Measurements from ENCODE around the gene PBX2. TPM values are rescaled to one million over a fixed set of nuclear protein-coding genes. Genes with fewer than 3 reads are reported as not detected.

The PBX2 gene
- total and polyA plus RNA-seq, 8 donors = 20.4 to 56.3 (median 29.8) TPM

DNA sequence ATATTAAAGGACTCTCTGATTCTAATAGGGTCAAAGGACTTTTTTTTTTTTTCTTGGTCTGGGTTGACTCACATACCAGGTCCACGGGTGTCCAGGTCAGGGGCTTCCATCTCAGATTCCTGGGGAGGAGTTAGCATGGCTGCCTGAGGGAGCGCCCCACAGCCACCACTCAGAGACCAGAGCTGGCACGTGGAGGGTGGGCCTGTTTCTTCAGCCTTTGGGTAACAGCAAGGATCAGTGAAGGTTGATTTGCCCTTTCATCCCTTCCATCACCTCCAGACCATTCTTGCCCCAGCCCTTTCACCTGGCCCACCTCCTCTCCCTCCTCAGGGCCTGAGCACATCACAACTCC, 8.3 kb upstream of the PBX2 start:
- no peak for FAIRE-seq
- 68 to 71% methylated on average over 3 of the region's 3 CpGs for WGBS, 2 donors
- DNase-seq = no peak
- no peak overlapping the region for H3K4me3 ChIP-seq
- TF ChIP-seq, protein P1, sequence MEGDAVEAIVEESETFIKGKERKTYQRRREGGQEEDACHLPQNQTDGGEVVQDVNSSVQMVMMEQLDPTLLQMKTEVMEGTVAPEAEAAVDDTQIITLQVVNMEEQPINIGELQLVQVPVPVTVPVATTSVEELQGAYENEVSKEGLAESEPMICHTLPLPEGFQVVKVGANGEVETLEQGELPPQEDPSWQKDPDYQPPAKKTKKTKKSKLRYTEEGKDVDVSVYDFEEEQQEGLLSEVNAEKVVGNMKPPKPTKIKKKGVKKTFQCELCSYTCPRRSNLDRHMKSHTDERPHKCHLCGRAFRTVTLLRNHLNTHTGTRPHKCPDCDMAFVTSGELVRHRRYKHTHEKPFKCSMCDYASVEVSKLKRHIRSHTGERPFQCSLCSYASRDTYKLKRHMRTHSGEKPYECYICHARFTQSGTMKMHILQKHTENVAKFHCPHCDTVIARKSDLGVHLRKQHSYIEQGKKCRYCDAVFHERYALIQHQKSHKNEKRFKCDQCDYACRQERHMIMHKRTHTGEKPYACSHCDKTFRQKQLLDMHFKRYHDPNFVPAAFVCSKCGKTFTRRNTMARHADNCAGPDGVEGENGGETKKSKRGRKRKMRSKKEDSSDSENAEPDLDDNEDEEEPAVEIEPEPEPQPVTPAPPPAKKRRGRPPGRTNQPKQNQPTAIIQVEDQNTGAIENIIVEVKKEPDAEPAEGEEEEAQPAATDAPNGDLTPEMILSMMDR (IDR thresholded peaks at IDR 0.05) = no peak
- no peaks in the 10 kb centered on the region for H3K27me3 ChIP-seq
- H3K9me3 ChIP-seq = no peaks in the 10 kb centered on the region
- intact Hi-C loops (cut with DNase I) = no loop called here
- H3K36me3 ChIP-seq = no peaks in the 10 kb centered on the region
- no peak for ATAC-seq
- H3K27ac ChIP-seq = no peak overlapping the region
- peaks cover 0 to 16% (median 0%) of the 10 kb centered on the region in 3 donors for H3K4me1 ChIP-seq

DNA sequence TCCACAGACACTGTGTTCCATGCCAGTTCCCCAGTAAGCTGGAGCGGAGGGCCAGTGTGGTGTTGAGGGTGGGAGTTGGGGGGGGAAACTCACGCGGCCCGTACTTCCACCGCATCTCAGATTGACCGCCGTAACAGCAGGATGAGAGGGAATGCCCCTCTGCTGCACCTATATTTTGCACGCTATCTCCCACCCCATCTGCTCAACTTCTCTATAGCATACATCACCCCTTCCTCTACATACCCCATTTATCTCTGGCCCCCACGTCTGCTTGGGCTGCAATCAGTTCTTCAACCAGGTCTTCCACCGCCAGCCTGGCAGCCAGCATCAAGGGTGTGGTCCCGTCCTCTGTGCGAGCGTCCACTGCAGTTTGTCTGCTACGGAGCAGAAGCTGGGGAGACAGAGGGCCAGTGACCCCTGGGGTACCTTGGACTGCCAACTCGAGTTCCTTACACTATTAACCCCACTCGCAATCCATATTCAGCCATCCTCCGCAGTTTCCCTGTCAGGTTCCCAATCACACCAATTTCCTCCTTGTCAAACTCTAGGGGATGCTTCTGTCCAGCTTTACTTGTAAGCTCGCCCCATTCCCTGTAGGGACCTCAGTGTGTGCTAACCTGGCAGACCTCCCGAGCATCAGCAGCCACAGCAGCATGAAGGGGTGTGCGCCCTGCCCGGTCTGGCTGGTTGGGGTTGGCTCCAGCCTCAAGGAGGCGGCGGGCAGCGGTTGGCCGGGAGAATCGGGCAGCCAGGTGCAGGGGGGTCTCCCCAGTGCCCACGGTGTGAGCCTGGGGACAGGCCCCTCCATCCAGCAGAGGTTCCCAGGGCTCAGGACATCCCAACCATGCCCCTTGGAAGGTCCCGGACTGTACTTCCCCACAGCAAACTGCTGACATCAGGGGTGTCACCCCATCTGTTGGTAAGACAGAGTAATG, 6.9 kb upstream of the PBX2 start:
- Histone ChIP-seq H3K27me3 (no peaks in the 10 kb centered on the region), H3K4me1 (peaks cover 0 to 16% (median 0%) of the 10 kb centered on the region in 3 donors), H3K27ac (peak overlapping the region; percentile 99 to 100 (median 100)), H3K9me3 (no peaks in the 10 kb centered on the region), H3K4me3 (peak overlapping the region; percentile 58 to 83 (median 68)), H3K36me3 (no peaks in the 10 kb centered on the region)
- no peak for FAIRE-seq
- WGBS, 2 donors = 28 to 31% methylated on average over 26 to 28 of the region's 28 CpGs
- TF ChIP-seq, protein P1 (IDR thresholded peaks at IDR 0.05) = no peak
- intact Hi-C loops (cut with DNase I) = no loop called here
- no peak for ATAC-seq
- DNase-seq = peak in 2 of 6 donors; percentile 42 to 59

DNA sequence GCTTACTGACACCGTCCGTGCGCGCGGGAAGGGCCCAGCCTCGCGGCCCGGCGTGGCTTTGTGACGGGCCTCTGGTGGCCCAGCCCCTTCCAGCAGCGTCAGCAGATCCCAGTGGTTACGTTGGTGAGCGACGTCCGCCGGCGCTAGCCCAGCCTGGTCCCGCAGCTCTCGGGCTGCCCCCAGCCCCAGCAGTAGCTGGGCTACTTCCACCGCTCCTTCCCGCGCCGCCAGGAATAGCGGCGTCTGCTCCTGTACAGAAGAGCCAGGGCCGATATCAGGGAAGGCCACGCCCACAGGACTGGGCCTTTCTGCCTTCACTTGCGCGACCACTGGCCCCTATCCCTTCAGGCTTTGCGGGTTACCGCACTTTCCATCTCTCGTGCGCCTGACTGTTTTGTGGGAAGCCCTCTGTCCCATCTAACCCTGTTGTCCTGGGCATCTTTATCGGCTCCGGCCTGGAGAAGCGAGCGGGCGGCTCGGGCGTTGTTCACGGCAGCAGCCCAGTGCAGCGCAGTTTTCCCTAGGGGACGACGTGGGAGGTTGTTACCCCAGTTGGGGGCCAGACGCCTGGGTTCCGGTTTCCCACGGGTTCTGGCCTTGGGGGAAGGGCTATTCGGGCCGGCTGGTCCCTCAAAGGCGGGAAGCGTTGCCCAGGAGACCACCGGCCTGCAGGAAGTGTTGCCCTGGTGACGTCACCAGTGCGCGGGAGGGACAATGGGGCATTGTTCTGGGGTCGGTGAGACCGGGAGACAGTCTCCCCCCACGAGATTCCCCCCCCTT, 6.1 kb upstream of the PBX2 start:
- DNase-seq (peak; percentile 85 to 94 (median 88)), FAIRE-seq (no peak), ATAC-seq (peak; percentile 41 to 63 (median 48))
- peak overlapping the region; percentile 99 to 100 (median 100) for H3K27ac ChIP-seq
- H3K36me3 ChIP-seq = no peaks in the 10 kb centered on the region
- H3K4me3 ChIP-seq = peak overlapping the region; percentile 58 to 83 (median 68)
- peaks cover 0 to 16% (median 0%) of the 10 kb centered on the region in 3 donors for H3K4me1 ChIP-seq
- intact Hi-C loops (cut with DNase I) = no loop called here
- TF ChIP-seq, protein P1 (IDR thresholded peaks at IDR 0.05) = peak in 1 of 4 donors; percentile 20
- 0% methylated on average over 55 to 58 of the region's 58 CpGs for WGBS, 2 donors
- H3K27me3 ChIP-seq = no peaks in the 10 kb centered on the region
- H3K9me3 ChIP-seq = no peaks in the 10 kb centered on the region

DNA sequence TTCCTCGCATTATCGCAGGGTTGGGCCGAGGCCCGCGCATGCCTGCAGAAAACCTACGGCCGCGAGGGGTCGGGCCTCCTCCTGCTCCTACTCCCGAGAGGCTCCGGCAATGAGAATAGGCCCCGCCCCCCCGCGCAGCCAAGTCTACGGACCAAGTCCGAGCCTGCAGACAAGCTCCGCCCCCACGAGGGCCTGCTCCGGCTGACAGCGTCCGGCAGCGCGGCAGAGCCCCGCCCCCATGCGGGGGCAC, 5.6 kb upstream of the PBX2 start:
- H3K4me3 ChIP-seq = peak overlapping the region in 3 of 4 donors; percentile 58 to 83 (median 58)
- intact Hi-C loops (cut with DNase I) = no loop called here
- peak overlapping the region; percentile 99 to 100 (median 100) for H3K27ac ChIP-seq
- H3K9me3 ChIP-seq = no peaks in the 10 kb centered on the region
- DNase-seq (peak; percentile 100), ATAC-seq (peak; percentile 86 to 93 (median 88)), FAIRE-seq (peak; percentile 88)
- 0 to 1% methylated on average over 25 of the region's 25 CpGs for WGBS, 2 donors
- TF ChIP-seq, protein P1 (IDR thresholded peaks at IDR 0.05) = peak; percentile 45 to 66 (median 57)
- no peaks in the 10 kb centered on the region for H3K27me3 ChIP-seq
- peaks cover 0 to 18% (median 3%) of the 10 kb centered on the region in 3 donors for H3K4me1 ChIP-seq
- no peaks in the 10 kb centered on the region for H3K36me3 ChIP-seq
